Smooth muscle cell (in vitro differentiated cells): ENCODE data around the gene OSTF1. TPM values are rescaled to one million over a fixed set of nuclear protein-coding genes. Genes with fewer than 3 reads are reported as not detected.

Experiments
- DNase-seq: peaks from one replicate; lab custom pipeline; 2025; ENCODE audit not compliant: unreplicated experiment; lab: John Stamatoyannopoulos, UW
- H2AFZ ChIP-seq: fragments of 200-600 bp; sonication (generic); 2 replicates; pipeline ENCODE4 v1.6.0; 2016; ENCODE audit warnings: antibody characterized with exemption, low read depth, mild to moderate bottlenecking
- H3F3A ChIP-seq: fragments of 200-600 bp; sonication (generic); 2 replicates; pipeline ENCODE4 v1.6.0; 2017; ENCODE audit warnings: antibody characterized with exemption, low read depth
- H3K27ac ChIP-seq: fragments of 200-600 bp; sonication (generic); 2 replicates; pipeline ENCODE4 v1.5.1; 2016; ENCODE audit warnings: low read depth, mild to moderate bottlenecking
- H3K27me3 ChIP-seq: fragments of 200-600 bp; sonication (generic); 2 replicates; pipeline ENCODE4 v1.6.1; 2016; ENCODE audit warnings: low read depth, mild to moderate bottlenecking
- H3K36me3 ChIP-seq: fragments of 200-600 bp; sonication (generic); 2 replicates; pipeline ENCODE4 v1.5.1; 2016; ENCODE audit warnings: low read depth
- H3K4me1 ChIP-seq: fragments of 200-600 bp; sonication (generic); 2 replicates; pipeline ENCODE4 v1.5.1; 2016; ENCODE audit warnings: low read depth
- H3K4me2 ChIP-seq: fragments of 200-600 bp; sonication (generic); 2 replicates; pipeline ENCODE4 v1.6.0; 2016; ENCODE audit warnings: mild to moderate bottlenecking
- H3K4me3 ChIP-seq: fragments of 200-600 bp; sonication (generic); 2 replicates; pipeline ENCODE4 v1.5.1; 2016; ENCODE audit warnings: mild to moderate bottlenecking
- H3K79me2 ChIP-seq: fragments of 200-600 bp; sonication (generic); 2 replicates; pipeline ENCODE4 v1.6.0; 2016; ENCODE audit warnings: low read depth, mild to moderate bottlenecking
- H3K9ac ChIP-seq: fragments of 200-600 bp; sonication (generic); 2 replicates; pipeline ENCODE4 v1.6.0; 2016; ENCODE audit warnings: low read depth
- H3K9me3 ChIP-seq: fragments of 200-600 bp; sonication (generic); replicated peaks from 2 replicates; pipeline ENCODE4 v1.5.1; 2016; ENCODE audit warnings: low read depth
- H4K20me1 ChIP-seq: fragments of 200-600 bp; sonication (generic); 2 replicates; pipeline ENCODE4 v1.6.0; 2016; ENCODE audit warnings: low read depth
- WGBS: methylation state at CpG from one replicate; pipeline ENCODE4 v1.1.7; 2016; ENCODE audit warnings: low lambda C conversion rate; 5-methylcytosine and 5-hydroxymethylcytosine counted together
- polyA plus RNA-seq: library from polyadenylated mRNA; unstranded; fragments of >200 nt; fragmentation: Nextera tagmentation; extraction: Ambion mirVana; gene quantifications from 2 replicates; pipeline ENCODE4 v1.2.1, GENCODE V29; 2016
- total RNA-seq: library from RNA; depleted of rRNA; stranded (reverse); fragments of >200 nt; gene quantifications from 2 replicates; pipeline ENCODE4 v1.2.3, GENCODE V29; 2014
- TF ChIP-seq, protein P1 (sequence below): fragments of 200-600 bp; sonication (generic); IDR thresholded peaks from 2 replicates; pipeline ENCODE4 v1.5.1; 2017; ENCODE audit warnings: borderline replicate concordance, mild to moderate bottlenecking, antibody characterized with exemption; ENCODE audit not compliant: insufficient read depth, poor library complexity, severe bottlenecking

OSTF1 gene
- total and polyA plus RNA-seq, 2 experiments from 2014 or later, result 40.6 to 44.5 TPM

DNA sequence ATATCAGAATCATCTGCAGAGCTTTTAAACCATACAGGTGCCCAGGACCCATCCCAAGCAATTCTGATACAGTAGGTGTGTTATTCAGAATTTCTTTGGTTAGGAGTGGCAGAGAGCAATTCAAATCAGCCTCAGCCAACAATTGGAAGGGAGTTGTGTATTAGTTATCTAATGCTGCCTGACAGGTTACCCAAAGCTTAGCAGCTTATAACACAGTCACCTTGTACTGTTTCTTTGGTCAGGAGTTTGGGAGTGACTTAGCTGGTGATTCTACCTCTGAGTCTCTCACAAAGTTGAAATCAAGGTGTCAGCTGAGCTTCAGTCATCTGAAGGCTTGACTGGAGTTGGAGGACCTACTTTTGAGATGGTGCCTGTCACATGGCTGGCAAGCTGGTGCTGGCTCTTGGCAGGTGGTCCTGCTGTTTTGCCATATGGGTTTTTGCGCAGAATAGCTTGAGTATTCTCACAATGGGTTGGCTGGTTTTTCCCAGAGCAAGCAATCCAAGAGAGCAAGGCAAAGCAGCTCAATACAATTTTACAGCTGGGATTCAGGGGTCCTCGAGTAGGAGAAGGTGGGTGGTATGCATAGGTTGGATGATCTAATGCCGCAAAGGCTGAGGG is 41.5 kb upstream of the OSTF1 start:
- Histone ChIP-seq H2AFZ (no peak overlapping the region), H3K27ac (no peak overlapping the region), H3K4me2 (no peak overlapping the region), H3K79me2 (no peaks in the 10 kb centered on the region), H3K9ac (no peak overlapping the region), H3F3A (no peaks in the 10 kb centered on the region), H3K4me3 (no peak overlapping the region), H4K20me1 (no peaks in the 10 kb centered on the region), H3K4me1 (no peaks in the 10 kb centered on the region), H3K36me3 (no peaks in the 10 kb centered on the region), H3K9me3 (no peaks in the 10 kb centered on the region), H3K27me3 (no peaks in the 10 kb centered on the region)
- TF ChIP-seq, protein P1, sequence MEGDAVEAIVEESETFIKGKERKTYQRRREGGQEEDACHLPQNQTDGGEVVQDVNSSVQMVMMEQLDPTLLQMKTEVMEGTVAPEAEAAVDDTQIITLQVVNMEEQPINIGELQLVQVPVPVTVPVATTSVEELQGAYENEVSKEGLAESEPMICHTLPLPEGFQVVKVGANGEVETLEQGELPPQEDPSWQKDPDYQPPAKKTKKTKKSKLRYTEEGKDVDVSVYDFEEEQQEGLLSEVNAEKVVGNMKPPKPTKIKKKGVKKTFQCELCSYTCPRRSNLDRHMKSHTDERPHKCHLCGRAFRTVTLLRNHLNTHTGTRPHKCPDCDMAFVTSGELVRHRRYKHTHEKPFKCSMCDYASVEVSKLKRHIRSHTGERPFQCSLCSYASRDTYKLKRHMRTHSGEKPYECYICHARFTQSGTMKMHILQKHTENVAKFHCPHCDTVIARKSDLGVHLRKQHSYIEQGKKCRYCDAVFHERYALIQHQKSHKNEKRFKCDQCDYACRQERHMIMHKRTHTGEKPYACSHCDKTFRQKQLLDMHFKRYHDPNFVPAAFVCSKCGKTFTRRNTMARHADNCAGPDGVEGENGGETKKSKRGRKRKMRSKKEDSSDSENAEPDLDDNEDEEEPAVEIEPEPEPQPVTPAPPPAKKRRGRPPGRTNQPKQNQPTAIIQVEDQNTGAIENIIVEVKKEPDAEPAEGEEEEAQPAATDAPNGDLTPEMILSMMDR, result no peak
- DNase-seq, result no peak
- 88% methylated on average over 3 of the region's 3 CpGs for WGBS

DNA sequence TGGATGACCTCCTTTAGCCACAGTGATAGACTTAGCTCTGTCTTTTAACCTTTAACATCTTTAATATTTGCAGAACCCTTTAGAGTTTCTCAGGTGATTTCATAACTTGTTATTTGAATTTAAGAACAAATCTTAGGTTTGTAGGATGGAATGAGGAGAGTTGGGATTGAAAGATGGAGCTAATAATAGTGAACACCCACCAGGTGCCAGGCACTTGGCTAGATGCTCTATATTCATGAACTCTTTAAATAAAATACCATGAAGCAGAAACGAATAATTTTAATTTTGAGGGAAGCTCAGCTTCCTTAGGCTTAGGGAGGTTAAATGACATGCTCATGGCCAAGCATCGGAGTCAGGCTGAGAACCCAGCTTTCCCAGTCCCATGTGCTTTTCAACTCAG is 40.8 kb upstream of the OSTF1 start:
- Histone ChIP-seq H3K36me3 (no peaks in the 10 kb centered on the region), H3K9ac (no peak overlapping the region), H2AFZ (no peak overlapping the region), H3K9me3 (no peaks in the 10 kb centered on the region), H3F3A (no peaks in the 10 kb centered on the region), H3K79me2 (no peaks in the 10 kb centered on the region), H4K20me1 (no peaks in the 10 kb centered on the region), H3K4me1 (no peaks in the 10 kb centered on the region), H3K4me3 (no peak overlapping the region), H3K27me3 (no peaks in the 10 kb centered on the region), H3K27ac (no peak overlapping the region), H3K4me2 (no peak overlapping the region)
- DNase-seq, result no peak
- WGBS, result 50% methylated on average over 2 of the region's 2 CpGs
- TF ChIP-seq, protein P1, result no peak

DNA sequence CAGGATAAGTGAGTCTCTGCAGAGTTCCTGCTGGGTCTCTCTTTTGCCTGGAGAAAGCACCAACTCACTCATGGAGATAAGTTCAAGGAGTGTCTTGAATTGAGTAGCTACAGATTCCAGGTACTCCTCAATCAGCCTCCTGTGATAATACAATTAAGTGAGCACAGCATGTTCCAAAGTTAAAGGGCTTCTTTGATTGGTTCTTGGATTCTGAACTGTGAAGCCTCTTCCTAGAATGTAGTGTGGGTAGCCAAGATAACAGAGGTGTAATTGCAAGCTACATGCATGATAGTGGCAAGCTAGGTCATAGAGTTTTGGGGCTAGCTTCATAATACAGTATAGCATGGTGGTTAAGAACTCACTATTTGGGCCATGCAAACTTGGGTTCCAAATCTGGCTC is 37.0 kb upstream of the OSTF1 start:
- TF ChIP-seq, protein P1, result no peak
- H3K4me2 ChIP-seq, result no peak overlapping the region
- H3K27me3 ChIP-seq, result no peaks in the 10 kb centered on the region
- DNase-seq, result no peak
- H3K79me2 ChIP-seq, result no peaks in the 10 kb centered on the region
- H3K4me3 ChIP-seq, result no peak overlapping the region
- no peaks in the 10 kb centered on the region for H4K20me1 ChIP-seq
- H3K4me1 ChIP-seq, result no peaks in the 10 kb centered on the region
- no peaks in the 10 kb centered on the region for H3F3A ChIP-seq
- no peak overlapping the region for H2AFZ ChIP-seq
- no peaks in the 10 kb centered on the region for H3K36me3 ChIP-seq
- no peak overlapping the region for H3K27ac ChIP-seq
- no peaks in the 10 kb centered on the region for H3K9me3 ChIP-seq
- no peak overlapping the region for H3K9ac ChIP-seq

DNA sequence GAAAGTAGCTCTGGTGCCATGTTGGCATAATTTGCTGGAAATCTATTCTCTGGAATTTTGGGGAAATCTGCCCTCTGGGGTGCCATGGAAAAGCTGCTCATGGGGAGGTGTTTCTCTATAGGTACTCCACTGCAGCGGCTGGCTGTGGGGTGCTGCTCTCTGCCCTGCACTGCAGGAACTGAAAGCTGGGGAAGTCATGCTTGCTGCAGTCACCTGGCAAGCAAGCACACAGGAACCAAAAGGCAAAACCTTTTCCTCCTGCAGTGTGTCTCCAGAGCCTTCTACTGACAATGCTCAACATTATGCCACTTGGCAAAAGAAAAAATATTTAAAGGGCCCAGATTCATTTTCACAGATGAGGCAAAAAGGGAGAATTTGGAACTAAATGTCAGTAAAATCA is 34.4 kb upstream of the OSTF1 start:
- H2AFZ ChIP-seq, result no peak overlapping the region
- H3K79me2 ChIP-seq, result no peaks in the 10 kb centered on the region
- H3K4me2 ChIP-seq, result no peak overlapping the region
- no peaks in the 10 kb centered on the region for H3K36me3 ChIP-seq
- H3K4me3 ChIP-seq, result no peak overlapping the region
- WGBS, result 93% methylated on average over 1 of the region's 1 CpG
- no peaks in the 10 kb centered on the region for H3K9me3 ChIP-seq
- H3K4me1 ChIP-seq, result no peaks in the 10 kb centered on the region
- H3F3A ChIP-seq, result no peaks in the 10 kb centered on the region
- no peak overlapping the region for H3K27ac ChIP-seq
- TF ChIP-seq, protein P1, result no peak
- no peak overlapping the region for H3K9ac ChIP-seq
- H3K27me3 ChIP-seq, result no peaks in the 10 kb centered on the region
- no peaks in the 10 kb centered on the region for H4K20me1 ChIP-seq
- no peak for DNase-seq
